Measurements from ENCODE around the gene GRPEL1.

The GRPEL1 gene

DNA sequence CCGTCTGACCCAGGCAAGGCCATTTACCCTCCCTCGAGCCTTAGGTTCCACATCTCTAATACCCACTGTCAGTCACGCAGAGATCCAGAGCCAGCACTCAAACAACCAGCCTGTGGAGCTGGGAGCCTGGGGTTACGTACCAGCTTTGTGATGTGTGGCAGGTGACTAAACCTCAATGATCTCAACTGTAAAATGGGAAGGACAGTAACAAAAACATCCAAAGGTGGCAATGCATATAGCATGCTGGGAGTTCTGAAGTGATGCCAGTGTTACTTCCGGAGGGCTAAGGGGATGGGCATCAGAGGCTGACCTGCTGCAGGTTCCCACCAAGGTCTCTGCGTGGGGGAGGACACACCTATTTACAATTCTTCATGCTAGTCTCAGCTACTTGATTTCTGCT lies 6.0 kb downstream of the GRPEL1 start:
- no peak for DNase-seq

DNA sequence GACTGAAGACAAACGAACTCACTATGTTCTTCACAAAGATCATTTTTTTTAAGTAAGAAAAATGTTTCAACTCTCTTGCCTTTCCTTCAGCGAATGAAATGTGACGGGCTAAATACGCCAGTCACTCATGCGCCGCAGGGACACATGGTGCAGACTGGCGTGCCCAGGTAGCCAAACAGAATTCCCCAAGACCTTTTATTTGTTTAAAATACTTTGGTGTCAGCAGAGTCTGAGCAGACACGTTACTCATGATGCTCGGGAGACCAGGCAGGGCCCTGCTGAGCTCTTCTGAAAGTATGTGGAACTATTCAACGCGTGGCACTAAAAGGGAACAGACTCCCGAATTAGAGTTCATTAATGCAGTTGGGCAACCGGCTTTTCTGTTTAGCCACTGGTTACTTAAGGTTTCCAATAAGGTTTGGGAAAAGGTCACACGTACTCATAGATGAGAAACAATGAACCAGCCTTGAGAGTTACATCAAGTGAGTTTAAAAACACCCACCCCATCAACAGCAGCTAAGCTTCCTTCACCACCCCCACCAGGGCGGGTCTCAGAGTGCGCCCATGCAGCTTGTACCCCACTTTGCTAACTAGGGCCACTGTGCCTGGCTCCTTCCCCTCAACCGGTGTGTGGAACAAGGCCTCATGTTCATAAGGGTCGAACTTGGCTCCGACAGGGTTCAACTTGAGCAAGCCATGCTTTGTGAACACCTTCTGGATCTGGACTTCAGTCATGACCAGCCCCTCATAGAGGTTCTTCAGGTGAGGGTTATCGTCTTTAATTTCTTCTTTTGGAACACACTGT lies 7.3 kb downstream of the GRPEL1 start:
- no peak for DNase-seq

DNA sequence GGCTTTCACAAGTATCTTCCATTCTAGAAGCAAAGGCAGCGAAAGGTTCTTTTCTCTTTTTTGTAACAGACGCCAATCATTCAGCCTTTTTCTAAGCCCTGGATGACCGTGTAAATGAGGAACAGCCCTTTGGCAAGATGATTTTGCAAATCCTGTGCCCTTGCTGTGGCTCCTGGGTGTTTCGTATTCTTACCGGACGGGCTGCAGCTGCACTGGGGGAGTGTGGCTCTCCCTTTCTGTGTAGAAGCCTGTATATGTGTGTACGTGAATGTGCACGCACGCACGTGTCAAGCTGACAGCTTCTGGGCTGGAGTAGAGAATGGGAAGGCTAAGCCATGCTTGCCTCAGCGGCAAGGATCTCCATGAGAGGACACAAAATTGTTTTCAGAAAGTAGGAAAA lies 8.2 kb downstream of the GRPEL1 start:
- DNase-seq = no peak

DNA sequence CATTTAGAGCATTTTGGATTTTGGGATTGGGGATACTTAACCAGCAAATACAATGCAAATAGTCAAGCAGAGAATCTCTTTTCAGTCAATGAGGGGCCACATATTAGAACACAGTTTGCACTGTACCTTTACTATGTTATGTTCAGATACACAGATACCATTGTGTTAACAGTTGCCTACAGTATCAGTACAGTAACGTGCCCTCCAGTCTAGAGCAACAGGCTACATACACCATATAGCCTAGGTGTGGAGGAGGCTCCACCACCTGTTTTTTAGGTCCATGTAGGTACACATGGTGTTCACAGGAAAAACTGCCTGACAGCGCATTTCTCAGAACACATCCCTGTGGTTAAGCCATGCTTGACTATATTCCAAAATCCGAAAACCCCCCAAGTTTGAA lies 9.1 kb downstream of the GRPEL1 start:
- no peak for DNase-seq

DNA sequence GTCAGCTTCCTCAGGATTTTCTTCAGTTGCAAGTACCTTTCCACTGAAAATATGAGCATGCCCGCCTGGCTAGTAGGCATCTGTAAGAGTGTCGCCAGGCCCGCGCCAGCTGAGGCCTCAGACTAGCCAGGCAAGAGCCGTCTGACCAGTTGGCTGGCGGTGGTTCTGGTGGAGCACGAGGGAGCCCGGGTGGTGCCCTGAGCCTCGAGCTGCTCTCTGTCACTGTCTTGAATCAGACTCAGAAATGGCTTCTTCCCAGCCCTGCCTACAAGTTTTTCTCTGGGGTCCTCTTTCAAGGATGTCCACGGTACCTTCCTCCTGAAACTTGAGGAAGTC lies 11.9 kb downstream of the GRPEL1 start:
- DNase-seq = no peak

DNA sequence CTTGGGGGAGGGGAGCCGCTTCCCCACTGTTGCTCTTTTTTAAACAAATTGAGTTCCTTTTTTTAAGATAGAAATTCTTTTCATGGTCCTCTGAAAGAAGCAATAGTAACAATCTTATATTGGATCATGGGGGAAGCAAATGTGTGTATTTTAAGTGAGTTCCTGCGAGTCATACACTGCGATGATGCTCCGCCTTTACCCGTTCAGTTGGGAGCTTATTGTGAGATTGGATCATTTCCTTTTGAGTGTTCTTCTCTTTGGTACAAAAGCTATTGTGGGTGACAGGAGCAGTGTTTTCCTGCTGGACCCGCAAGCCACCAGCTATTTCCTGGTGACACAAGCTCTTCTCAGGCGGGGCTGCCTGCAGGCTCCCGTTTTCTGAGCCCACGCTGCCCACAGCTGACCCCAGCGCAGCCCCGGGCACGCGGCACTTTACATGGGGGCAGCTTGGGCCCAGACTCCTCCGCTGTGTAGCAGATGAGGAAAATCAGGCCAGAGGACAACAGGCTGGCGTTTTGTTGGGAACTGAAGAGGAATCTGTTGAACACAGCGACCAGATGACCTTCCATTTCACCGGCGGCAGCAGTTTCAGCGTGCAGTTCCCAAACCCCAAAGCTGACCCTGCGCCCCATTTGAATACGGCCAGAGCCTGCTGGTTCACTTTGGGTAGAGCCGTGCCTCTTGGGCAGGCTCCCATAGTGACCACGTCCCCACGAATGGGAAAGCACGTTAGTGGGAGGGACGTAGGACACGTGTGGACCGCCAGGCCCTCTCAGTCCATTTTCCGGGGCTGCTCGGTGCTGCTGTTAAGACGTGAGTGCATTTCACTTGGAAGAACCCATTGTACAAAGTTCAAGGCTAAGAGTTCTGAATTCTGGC lies 12.5 kb downstream of the GRPEL1 start:
- DNase-seq = no peak

DNA sequence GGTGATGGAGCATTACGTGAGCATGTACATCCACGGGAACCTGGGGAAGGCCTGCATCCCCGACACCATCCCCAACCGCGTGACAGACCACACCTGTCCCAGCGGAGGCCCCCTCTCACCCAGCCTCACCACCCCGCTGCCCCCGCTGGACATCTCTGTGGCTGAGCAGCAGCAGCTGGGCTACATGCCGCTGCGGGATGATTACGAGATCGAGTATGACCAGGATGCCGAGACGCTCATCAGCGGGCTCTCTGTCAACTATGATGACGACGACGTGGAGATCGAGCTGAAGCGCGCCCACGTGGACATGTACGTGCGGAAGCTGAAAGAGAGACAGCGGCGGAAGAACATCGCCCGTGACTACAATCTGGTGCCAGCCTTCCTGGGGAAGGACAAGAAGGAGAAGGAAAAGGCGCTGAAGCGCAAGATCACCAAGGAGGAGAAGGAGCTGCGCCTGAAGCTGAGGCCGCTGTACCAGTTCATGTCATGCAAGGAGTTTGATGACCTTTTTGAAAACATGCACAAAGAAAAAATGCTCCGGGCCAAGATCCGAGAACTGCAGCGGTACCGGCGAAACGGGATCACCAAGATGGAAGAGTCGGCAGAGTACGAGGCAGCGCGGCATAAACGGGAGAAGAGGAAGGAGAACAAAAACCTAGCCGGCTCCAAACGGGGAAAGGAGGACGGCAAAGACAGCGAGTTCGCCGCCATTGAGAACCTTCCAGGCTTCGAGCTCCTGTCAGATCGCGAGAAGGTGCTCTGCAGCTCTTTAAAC lies 13.6 kb downstream of the GRPEL1 start:
- no peak for DNase-seq

DNA sequence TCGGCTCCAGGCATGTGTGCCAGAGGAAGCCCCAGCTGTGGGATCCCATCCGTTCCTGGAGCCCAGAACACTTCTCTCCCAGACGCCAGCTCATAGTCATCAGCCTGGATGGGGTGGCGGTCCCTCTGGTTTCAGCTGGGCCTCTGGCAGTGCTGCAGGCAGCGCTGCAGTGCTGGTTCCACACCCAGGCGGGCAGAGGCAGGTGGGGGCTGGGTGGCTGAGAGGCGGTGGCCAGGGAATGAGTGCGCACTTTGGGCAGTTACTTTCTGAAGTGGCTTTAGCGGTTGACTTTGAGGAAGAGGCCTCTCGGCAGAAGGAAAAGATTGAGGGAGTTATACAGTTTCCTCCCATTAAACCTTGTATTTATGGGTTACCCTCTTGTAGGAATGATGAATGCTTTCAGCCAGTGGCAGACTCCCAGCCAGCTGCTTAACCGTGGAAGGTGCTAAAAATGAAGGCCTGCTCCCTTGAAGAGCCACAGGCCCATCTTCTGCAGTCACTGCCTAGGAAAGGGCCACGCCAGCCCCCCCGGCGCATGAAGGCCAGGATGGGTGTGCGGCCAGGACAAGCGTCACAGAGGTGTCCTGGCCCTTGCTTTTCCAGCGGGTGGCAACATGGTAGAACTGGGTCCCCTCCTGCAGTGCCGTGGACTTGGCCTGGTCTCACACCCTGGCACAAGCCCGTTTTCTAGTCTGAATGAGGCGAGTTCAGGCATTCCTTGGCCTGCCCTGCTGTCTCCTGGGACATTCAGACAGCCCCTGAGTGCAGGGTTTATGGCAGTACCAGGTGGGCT lies 14.7 kb downstream of the GRPEL1 start:
- peak; percentile 13 for DNase-seq

DNA sequence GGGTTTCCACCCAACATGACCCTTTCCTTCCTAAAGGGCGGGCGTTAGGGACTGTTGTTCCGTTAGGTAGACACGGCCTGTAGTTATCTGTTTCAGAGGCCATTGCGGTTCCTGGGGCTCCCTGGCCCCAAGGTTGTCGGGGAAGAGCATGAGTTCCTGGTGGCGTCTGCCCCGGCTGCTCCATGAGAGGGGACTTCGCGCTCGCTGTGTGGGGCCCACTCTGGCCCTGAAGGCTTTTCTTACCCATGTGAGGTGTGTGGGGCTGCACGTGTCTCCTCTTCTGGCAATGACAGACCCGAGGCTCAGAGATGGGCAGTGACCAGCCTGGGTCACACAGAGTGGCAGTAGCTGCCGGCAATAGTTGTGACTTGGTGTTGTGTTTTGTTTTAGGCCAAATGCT lies 15.6 kb downstream of the GRPEL1 start:
- no peak for DNase-seq

DNA sequence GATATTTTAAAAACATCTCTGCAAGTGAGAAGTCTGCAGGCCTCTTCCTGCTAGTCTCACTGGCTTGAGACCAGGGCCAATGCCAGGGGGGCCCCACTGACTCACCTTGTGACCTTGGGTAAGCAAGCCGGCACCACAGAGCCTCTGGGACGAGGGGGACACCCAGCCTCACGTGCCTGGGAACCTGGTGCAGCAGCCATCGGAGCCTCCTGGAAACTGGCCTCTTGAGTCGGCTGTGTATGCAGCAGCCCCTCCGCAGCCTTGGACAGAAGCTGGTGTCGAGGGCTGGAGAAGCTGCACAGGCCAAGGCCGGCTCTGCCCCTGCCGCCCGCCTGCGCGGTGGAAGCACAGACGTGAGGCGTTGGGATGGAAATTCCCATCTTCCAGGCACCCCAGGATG lies 16.0 kb downstream of the GRPEL1 start:
- no peak for DNase-seq

DNA sequence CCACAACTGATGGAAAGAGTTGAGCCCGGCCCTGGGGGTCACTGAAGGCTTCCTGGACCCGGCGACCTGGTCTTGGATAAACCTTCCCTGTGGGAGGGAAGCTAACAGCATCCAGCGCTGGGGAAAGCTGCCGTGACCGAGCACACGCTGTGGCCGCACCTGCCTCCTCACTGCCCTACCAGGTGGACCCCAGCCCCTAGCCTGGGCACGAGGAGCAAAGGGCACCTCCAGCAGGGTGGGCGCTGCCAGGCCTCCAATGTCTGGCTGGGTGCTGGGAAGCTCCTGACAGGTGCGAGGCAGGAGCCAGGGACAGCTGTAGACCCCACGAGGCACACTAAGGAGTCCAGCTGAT lies 16.7 kb downstream of the GRPEL1 start:
- no peak for DNase-seq

DNA sequence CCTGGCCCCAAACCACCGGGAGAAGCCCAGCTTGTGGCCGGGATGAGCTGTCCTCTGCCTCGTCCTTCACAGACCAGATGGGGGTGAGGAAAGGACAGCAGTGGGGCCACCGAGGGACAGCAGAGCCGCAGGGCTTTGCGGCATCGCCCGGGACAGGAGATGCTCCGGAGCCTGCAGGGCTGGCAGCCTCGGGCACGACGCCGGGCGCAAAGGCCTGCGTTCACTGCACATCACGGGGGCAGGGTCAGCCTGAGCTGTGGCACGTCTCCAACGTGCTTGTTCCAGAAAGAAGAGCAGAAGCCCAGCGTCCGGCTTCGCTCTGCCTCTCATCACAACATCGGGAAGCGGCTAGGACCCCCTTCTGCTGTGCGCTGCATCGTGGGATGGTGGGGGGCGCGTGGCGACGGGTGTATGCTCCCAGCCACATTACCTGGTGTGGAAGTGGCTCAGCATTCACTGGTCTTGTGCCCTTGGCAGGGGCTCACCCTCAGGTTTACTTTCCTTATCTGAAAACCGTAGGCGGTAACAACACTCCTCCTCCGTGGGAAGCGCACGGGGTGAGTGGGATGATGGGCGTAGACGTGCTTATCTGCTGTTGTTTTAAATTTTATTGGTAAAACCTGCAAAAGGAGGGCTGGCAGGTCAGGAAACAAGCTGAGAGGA lies 17.3 kb downstream of the GRPEL1 start:
- DNase-seq = no peak

DNA sequence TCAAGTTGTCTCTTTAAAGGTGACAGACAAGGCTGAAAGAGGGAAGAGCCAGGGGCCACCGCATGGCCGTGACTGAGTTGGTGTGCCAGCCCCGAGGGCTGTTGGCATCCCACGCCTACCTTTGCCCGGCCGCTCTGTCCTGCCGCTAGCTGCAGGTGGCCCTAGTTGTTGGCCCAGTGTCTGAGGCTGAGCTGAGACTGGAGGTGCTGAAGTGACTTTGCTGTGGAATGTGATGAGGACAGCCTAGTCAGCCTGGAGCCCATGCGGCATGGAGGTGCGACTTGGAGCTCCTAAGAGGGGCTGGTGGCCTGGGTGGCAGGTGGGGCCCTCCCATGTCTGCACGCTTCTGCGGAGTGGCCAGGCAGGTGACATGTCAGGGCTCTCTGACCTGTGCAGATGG lies 18.1 kb downstream of the GRPEL1 start:
- DNase-seq = no peak

DNA sequence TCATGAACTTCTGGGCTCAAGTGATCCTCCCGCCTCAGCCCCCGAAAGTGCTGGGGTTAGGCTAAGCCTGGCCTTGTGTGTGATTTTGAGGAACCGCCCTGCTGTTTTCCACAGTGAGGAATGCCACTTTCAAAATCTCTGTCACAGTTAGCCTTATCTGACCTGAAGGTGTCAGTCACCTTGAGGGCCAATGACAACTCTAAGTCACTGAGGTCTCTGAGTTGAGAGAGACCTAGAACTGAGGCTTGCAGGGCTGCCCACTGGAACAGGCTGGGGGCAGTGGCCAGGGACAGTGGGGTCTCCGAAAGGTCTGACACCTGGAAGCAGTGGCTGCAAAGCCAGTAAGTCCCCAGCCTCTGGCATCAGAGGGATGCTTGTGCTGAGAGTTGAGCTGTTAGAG lies 18.6 kb downstream of the GRPEL1 start:
- no peak for DNase-seq

DNA sequence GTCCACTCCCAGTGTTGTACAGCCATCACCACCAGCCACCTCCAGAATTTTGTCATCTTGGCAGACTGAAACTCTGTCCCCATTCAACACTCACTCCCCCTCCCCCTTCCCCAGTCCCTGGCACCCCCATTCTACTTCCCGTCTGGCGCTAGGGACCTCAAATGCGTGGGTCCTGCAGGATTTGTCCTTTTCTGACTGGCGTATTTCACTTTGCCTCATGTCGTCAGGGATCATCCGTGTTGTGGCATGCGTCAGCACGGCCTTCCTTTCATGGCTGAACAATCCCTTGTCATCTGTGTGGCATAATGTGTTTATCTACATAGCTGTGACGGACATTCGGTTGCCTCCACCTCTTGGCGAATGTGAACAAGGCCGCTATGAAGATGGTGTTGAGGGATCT lies 19.2 kb downstream of the GRPEL1 start:
- no peak for DNase-seq

DNA sequence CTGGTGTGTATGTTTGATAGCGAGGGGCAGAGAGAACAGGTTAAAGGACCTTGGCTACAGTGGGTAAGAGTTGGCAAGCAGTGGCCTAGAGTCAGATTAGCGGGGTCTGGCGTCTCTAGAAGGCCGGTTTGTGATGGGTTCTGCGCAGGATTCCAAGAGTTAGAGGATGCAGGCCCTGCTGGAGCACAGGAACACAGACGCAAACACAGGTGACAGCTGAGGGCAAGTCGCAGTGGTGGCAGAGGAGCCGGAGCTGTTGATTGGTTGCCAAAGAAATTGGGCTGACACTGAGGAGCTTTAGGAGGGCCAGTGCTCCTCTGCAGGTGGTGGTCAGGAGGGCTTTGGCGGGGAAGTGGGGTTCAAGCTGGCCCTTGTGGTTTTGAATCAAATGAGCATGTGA lies 20.9 kb downstream of the GRPEL1 start:
- DNase-seq = no peak

DNA sequence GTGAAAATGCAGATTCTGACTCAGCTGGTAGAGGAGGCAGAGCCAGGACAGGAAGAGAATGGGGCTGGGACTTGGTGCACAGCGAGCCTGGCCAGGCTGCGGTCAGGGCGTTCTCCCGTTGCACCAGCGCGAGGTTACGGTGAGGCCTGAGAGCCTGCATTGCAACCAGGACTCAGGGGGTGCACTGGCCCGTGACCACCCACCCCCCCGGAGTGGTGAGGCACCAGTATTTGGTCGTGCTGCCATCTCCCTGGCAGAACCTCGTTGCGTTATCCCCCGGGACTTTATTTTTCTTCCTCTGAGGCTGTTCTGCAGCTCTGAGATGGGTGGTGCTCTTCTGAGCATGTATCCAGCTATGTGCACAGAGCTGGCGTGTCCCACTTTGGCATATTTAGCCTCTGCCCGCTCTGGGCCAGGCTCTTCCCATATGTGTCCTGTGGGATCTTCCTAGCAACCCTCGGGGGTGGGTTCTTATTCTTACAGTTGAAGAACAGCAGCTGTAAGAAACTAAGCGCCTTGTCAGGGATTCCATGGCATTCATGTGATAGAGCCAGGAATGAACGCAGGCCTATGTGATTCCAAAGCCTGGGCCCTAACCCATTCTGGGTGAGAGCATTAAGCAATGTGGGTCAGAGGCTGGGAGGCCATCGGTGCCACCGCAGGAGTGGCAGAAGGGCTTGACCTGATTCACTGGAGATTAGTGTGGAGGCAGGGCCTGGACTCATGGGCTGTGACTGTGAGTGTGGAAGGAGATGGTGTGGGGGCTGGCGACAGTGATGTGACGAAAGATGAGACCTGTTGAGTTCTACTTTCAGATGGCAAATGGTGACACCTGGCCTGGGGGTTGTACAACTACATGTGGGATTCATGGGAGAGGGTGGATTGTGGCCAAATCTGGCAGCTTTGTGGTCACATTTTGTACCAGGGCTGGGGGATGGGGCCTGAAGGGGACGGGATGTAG lies 21.6 kb downstream of the GRPEL1 start:
- DNase-seq = no peak

DNA sequence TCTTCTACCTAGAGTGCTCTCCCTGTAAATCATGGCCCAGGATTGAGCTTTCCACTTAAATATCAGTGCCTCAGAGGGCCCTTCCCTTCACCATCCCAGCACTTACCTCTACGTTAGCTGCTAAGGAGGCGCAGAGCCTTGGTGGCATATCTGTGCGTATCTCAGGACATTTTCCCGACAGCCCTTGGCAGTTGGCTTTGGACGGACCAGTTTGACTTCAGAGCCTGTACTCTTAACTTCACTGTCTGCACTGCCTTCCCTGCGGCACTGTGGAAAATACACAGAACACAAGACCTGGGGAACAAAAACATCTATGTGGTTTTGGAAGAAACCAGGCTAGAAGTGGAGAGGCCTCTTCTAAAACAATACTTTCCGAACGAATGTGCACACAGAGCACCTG lies 22.3 kb downstream of the GRPEL1 start:
- DNase-seq = no peak

DNA sequence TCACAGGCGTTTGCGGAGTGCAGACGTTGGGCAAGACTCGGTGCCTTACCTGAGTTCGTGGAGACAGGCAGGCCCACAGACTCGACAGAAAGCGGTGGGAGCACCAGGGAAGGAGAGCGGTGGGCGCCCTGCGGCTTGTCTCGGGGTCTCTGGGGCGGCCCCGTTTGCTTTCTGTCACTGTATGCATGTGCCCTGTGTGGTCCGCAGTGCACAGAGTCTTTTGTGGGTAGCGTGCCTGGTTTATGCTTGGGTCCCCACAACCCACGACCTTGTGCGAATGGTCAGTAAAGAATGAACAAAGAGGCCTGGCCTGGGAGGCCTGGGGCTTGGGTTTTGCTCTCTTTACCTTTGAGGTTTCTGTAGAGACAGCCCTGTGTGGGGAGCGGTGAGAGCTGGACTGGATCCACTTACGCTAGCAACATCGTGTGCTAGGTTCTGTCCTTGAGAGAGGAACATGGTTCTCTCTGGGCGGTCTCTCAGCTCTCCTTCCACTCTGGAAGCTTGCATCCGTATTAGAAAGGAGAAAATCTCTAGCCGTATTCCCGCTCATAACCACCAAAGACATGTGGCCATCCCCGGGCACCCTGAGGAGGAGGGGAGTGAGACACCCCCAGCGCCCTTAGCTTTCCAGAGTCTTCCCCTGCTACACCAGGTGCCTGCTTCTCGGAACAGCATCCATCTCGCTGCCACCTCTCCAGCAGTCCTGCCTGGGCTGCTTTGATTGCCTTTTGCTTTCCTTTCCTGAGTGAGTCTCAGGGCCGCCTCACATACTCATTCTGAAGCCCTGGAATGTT lies 23.5 kb downstream of the GRPEL1 start:
- DNase-seq = no peak
